Left lung (tissue), 10 donors: ENCODE data around the gene LRRC4C. TPM values are rescaled to one million over a fixed set of nuclear protein-coding genes. Genes with fewer than 3 reads are reported as not detected.
A peak's percentile ranks its signal among the peaks of the same experiment; 100 is the strongest.

Experiments used
- ATAC-seq: fragments of 200-7000 bp; cut with Tn5 transposase; one replicate; pipeline ENCODE4 v1.9.1; 2020; ENCODE audit warnings: moderate library complexity
- DNase-seq, 4 donors: peaks; one replicate each; pipeline ENCODE4 v3.0.0-alpha.2; 2013 to 2020
- H3K27ac ChIP-seq, 2 donors: fragments of 200-600 bp; sonication (generic) in 1 of 2; one replicate each; pipeline versions ENCODE4 v1.5.0 to v1.8.0; 2020 to 2021
- H3K27me3 ChIP-seq, 2 donors: fragments of 200-600 bp; sonication (generic) in 1 of 2; one replicate each; pipeline versions ENCODE4 v1.5.0 to v1.8.0; 2020 to 2021
- H3K36me3 ChIP-seq, 2 donors: fragments of 200-600 bp; sonication (generic) in 1 of 2; one replicate each; pipeline versions ENCODE4 v1.5.0 to v1.8.0; 2020 to 2021
- H3K4me1 ChIP-seq, 2 donors: fragments of 200-600 bp; one replicate each; pipeline ENCODE4 v1.8.0; 2021
- H3K4me3 ChIP-seq, 2 donors: fragments of 200-600 bp; sonication (generic) in 1 of 2; one replicate each; pipeline versions ENCODE4 v1.5.0 to v1.8.0; 2020 to 2021; ENCODE audit warnings: mild to moderate bottlenecking in 1 of 2
- H3K9me3 ChIP-seq, 2 donors: fragments of 200-600 bp; sonication (generic) in 1 of 2; one replicate each; pipeline versions ENCODE4 v1.5.0 to v1.8.0; 2020 to 2021
- intact Hi-C, 2 donors: fragments of 100-400 bp; cut with DNase I; formaldehyde crosslinking; loops; one replicate each; pipeline versions ENCODE4 v1.11.2 to v1.14.2; 2022
- polyA plus RNA-seq, 6 donors: library from polyadenylated mRNA; unstranded; fragments of 120-200 nt; gene quantifications; one replicate each; pipeline ENCODE4 v1.2.1, GENCODE V29; 2013; ENCODE audit not compliant: insufficient read length in 6 of 6
- total RNA-seq, 2 donors: library from RNA; stranded (reverse); fragmentation: NEBNext Ultra II Directional; extraction: Animal tissue kit (Norgen Biotek cat#: 25700); gene quantifications; one replicate each; pipeline ENCODE4 v1.2.1, GENCODE V29; 2021
- TF ChIP-seq, protein P1 (sequence below), 2 donors: fragments of 200-600 bp; sonication (generic) in 1 of 2; IDR thresholded peaks; one replicate each; pipeline versions ENCODE4 v1.5.0 to v1.8.0; 2021; ENCODE audit warnings: antibody characterized with exemption in 2 of 2
- donor health status: DM: no; HTN: yes; CAD: no.
- donor health status: DM: no; HTN: no; CAD: no.

LRRC4C gene
- total and polyA plus RNA-seq, 8 donors, result 0.50 to 6.8 (median 4.2) TPM

DNA sequence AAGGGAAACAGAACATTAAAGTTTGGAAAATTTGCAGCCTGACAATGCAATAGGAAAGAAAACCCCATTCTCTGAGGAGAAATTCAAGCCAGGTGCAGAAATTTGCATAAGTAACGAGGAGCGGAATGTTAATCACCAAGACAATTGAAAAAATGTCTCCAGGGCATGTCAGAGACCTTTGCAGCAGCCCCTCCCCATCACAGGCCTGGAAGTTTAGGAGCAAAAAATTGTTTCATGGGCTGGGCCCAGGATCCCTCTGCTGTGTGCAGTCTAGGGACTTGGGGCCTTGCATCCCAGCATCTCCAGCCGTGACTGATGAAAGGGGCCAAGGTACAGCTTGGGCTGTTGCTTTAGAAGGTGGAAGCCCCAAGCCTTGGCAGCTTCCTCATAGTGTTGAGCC lies 780.2 kb downstream of the LRRC4C start:
- DNase-seq, result no peak
- intact Hi-C loops, result no loop called here
- no peak for ATAC-seq
- peaks cover 0 to 13% of the 10 kb centered on the region in 2 donors for H3K9me3 ChIP-seq
- no peaks in the 10 kb centered on the region for H3K4me1 ChIP-seq
- TF ChIP-seq, protein P1, sequence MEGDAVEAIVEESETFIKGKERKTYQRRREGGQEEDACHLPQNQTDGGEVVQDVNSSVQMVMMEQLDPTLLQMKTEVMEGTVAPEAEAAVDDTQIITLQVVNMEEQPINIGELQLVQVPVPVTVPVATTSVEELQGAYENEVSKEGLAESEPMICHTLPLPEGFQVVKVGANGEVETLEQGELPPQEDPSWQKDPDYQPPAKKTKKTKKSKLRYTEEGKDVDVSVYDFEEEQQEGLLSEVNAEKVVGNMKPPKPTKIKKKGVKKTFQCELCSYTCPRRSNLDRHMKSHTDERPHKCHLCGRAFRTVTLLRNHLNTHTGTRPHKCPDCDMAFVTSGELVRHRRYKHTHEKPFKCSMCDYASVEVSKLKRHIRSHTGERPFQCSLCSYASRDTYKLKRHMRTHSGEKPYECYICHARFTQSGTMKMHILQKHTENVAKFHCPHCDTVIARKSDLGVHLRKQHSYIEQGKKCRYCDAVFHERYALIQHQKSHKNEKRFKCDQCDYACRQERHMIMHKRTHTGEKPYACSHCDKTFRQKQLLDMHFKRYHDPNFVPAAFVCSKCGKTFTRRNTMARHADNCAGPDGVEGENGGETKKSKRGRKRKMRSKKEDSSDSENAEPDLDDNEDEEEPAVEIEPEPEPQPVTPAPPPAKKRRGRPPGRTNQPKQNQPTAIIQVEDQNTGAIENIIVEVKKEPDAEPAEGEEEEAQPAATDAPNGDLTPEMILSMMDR (IDR thresholded peaks at IDR 0.05), result no peak
- no peak overlapping the region for H3K27ac ChIP-seq
- H3K27me3 ChIP-seq, result no peaks in the 10 kb centered on the region
- H3K4me3 ChIP-seq, result no peak overlapping the region
- no peaks in the 10 kb centered on the region for H3K36me3 ChIP-seq

DNA sequence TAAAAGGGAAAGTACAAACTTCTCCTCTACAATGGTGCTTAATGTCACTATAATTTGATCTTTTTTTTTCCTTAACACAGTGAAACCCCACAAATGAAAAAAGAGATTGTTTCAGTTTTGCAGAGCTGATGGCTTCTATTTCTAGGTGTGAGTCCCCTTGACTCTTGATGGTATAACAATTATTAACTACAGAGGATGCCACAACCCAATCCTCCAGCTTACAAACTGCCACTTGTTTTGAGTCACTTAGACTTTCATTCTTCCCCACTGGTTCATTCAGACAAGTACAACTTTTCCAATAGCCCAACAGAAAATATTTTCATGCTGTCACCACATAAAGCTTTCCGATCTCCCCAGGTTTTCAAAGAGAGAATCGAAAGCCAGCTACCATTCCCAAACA lies 812.2 kb downstream of the LRRC4C start:
- peaks cover 0 to 32% of the 10 kb centered on the region in 2 donors for H3K9me3 ChIP-seq
- ATAC-seq (no peak), DNase-seq (peak in 1 of 4 donors; percentile 7)
- H3K27ac ChIP-seq, result no peak overlapping the region
- H3K4me1 ChIP-seq, result no peaks in the 10 kb centered on the region
- H3K27me3 ChIP-seq, result no peaks in the 10 kb centered on the region
- TF ChIP-seq, protein P1 (IDR thresholded peaks at IDR 0.05), result no peak
- H3K36me3 ChIP-seq, result no peaks in the 10 kb centered on the region
- H3K4me3 ChIP-seq, result no peak overlapping the region
- intact Hi-C loops, result no loop called here

DNA sequence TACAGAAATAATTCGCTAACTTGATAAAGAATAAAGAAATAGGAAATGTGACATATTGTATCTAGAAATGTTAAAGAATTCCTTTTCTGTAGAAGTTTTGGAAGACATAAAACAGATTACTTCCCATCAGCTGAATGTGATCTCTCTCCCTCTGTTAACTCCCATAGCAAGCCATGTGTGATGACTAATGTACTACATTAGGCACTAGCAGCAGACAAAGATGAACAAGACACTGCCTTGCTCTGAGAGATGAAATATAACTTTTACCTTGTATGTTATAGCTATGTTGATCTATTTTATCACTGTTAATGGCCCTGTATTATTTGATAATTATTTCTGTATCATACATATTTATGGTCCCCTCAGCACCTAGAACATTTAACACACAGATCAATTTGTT lies 817.2 kb downstream of the LRRC4C start:
- DNase-seq (no peak), ATAC-seq (no peak)
- no peak overlapping the region for H3K27ac ChIP-seq
- no peaks in the 10 kb centered on the region for H3K4me1 ChIP-seq
- H3K9me3 ChIP-seq, result peaks cover 0 to 2% of the 10 kb centered on the region in 2 donors
- TF ChIP-seq, protein P1 (IDR thresholded peaks at IDR 0.05), result no peak
- intact Hi-C loops, result no loop called here
- H3K27me3 ChIP-seq, result no peaks in the 10 kb centered on the region
- H3K36me3 ChIP-seq, result no peaks in the 10 kb centered on the region
- no peak overlapping the region for H3K4me3 ChIP-seq

DNA sequence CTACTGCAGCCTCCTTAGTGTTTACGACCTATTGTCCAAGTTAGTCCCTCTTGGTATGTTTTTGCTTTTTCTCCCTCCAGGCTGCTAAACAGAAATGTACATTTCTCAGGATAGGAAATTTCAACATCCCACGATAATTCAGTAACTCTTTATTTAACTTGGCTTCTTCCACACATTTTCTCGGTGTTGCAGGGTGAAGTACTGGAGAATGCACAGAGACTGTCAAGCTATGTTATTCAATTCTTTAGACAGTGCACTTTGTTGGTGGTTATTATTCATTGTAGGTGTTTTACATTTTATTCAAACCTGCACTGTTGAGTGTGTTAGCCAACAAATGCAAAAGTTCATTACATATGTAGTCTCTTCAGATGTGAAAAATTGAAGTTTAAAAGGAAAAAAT lies 839.8 kb downstream of the LRRC4C start:
- ATAC-seq (no peak), DNase-seq (no peak)
- intact Hi-C loops, result no loop called here
- peaks cover 0 to 6% of the 10 kb centered on the region in 2 donors for H3K9me3 ChIP-seq
- no peaks in the 10 kb centered on the region for H3K4me1 ChIP-seq
- TF ChIP-seq, protein P1 (IDR thresholded peaks at IDR 0.05), result no peak
- no peak overlapping the region for H3K4me3 ChIP-seq
- H3K27ac ChIP-seq, result no peak overlapping the region
- no peaks in the 10 kb centered on the region for H3K36me3 ChIP-seq
- no peaks in the 10 kb centered on the region for H3K27me3 ChIP-seq

DNA sequence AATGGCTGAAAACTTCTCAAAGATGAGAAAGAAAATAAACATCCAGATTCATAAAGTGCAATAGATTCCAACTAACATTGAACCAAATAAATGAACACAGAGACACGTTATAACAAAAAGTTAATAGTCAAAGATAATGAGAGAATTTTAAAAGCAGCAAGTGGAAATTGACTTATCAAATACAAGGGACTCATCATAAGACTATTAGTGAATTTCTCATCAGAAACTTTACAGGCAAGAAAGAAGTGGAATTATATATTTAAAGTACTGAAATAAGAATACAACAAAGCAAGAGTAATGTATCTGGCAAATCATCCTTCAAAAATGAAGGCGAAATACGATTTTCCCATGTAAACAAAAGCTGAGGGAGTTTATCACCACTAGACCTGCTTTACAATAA lies 852.7 kb downstream of the LRRC4C start:
- Histone ChIP-seq H3K4me3 (no peak overlapping the region), H3K27ac (no peak overlapping the region), H3K36me3 (no peaks in the 10 kb centered on the region), H3K27me3 (no peaks in the 10 kb centered on the region), H3K9me3 (peaks cover 0 to 43% of the 10 kb centered on the region in 2 donors), H3K4me1 (no peaks in the 10 kb centered on the region)
- intact Hi-C loops, result no loop called here
- ATAC-seq, result no peak
- TF ChIP-seq, protein P1 (IDR thresholded peaks at IDR 0.05), result no peak
- no peak for DNase-seq
